Stomach (tissue), 4 donors: ENCODE results near the gene PKHD1.

ENCODE experiments used
- CTCF ChIP-seq, 7 experiments: fragments of 450-650 bp in 4 of 7; fragments of 200-600 bp in 3 of 7; sonication (generic) in 3 of 7; IDR thresholded peaks; one replicate each; pipeline ENCODE4 v1.5.1; 2016 to 2019; ENCODE audit warnings: antibody characterized with exemption in 7 of 7, control low read depth in 2 of 7, mild to moderate bottlenecking in 1 of 7
- EP300 ChIP-seq: sonication (generic); formaldehyde crosslinking; IDR thresholded peaks from one replicate; pipeline ENCODE4 v1.6.1; 2017; ENCODE audit warnings: antibody characterized with exemption
- POLR2A ChIP-seq, 4 donors: fragments of 450-650 bp; IDR thresholded peaks; one replicate each; pipeline ENCODE4 v1.6.1; 2016; ENCODE audit warnings: antibody characterized with exemption in 4 of 4, control low read depth in 2 of 4, mild to moderate bottlenecking in 1 of 4, moderate library complexity in 1 of 4
- POLR2AphosphoS5 ChIP-seq, 3 donors: sonication (generic); formaldehyde crosslinking; IDR thresholded peaks; one replicate each; pipeline ENCODE4 v1.6.1; 2016; ENCODE audit warnings: antibody characterized with exemption in 3 of 3

GRCh38 chr6:51743999-51744398, 343.4 kb downstream of the PKHD1 start:
- TF ChIP-seq CTCF (IDR thresholded peaks at IDR 0.05) (no peak), POLR2AphosphoS5 (IDR thresholded peaks at IDR 0.05) (no peak), POLR2A (IDR thresholded peaks at IDR 0.05) (no peak), EP300 (no peak)
